Fibroblast of lung (primary cell): Measurements from ENCODE around the gene PLCD4. TPM values are rescaled to one million over a fixed set of nuclear protein-coding genes. Genes with fewer than 3 reads are reported as not detected.

Experiments used
- DNase-seq, 2 donors: peaks; one replicate each; pipeline versions ENCODE4 v3.0.0 to v3.0.0-alpha.2; 2010; ENCODE audit warnings: low read depth in 2 of 2
- H2AFZ ChIP-seq: 2 replicates; pipeline ENCODE4 v1.5.1; 2012; ENCODE audit warnings: low read length, control low read depth, inconsistent platforms
- H3K27ac ChIP-seq: 2 replicates; pipeline ENCODE4 v1.5.1; 2011; ENCODE audit warnings: low read length, control low read depth; ENCODE audit not compliant: insufficient read depth
- H3K27me3 ChIP-seq: 2 replicates; pipeline ENCODE4 v1.5.1; 2011; ENCODE audit warnings: mild to moderate bottlenecking, low read length; ENCODE audit not compliant: control insufficient read depth, insufficient read depth
- H3K36me3 ChIP-seq: 2 replicates; pipeline ENCODE4 v1.5.1; 2011; ENCODE audit warnings: low read length; ENCODE audit not compliant: control insufficient read depth, insufficient read depth
- H3K4me1 ChIP-seq: 2 replicates; pipeline ENCODE4 v1.5.1; 2011; ENCODE audit warnings: low read length; ENCODE audit not compliant: control insufficient read depth, insufficient read depth; ENCODE audit errors: extremely low read depth
- H3K4me2 ChIP-seq: 2 replicates; pipeline ENCODE4 v1.5.1; 2011; ENCODE audit warnings: low read length, control low read depth; ENCODE audit not compliant: insufficient read depth; ENCODE audit errors: extremely low read depth
- H3K4me3 ChIP-seq, 4 experiments: fragments of 200-600 bp in 1 of 4; sonication (generic) in 1 of 4; replicated peaks in 1 of 4; 2 replicates each; pipeline ENCODE4 v1.5.1; 2011 to 2016; ENCODE audit warnings: low read length in 4 of 4, low read depth in 3 of 4, mild to moderate bottlenecking in 3 of 4, control low read depth in 2 of 4, inconsistent platforms in 1 of 4, mixed read lengths in 1 of 4; ENCODE audit not compliant: insufficient read depth in 1 of 4; ENCODE audit errors: control extremely low read depth in 1 of 4
- H3K79me2 ChIP-seq: 2 replicates; pipeline ENCODE4 v1.5.1; 2012; ENCODE audit warnings: mild to moderate bottlenecking, low read length, inconsistent platforms; ENCODE audit not compliant: control insufficient read depth, insufficient read depth
- H3K9ac ChIP-seq: 2 replicates; pipeline ENCODE4 v1.5.1; 2011; ENCODE audit warnings: mild to moderate bottlenecking, low read length, control low read depth; ENCODE audit not compliant: insufficient read depth
- H3K9me3 ChIP-seq: 2 replicates; pipeline ENCODE4 v1.5.1; 2012; ENCODE audit warnings: low read depth, low read length; ENCODE audit not compliant: control insufficient read depth, insufficient read depth
- H4K20me1 ChIP-seq: 2 replicates; pipeline ENCODE4 v1.5.1; 2011; ENCODE audit warnings: low read length; ENCODE audit not compliant: control insufficient read depth, insufficient read depth; ENCODE audit errors: extremely low read depth
- CTCF ChIP-seq, 2 donors: IDR thresholded peaks in 1 of 2; conservative IDR thresholded peaks in 1 of 2; 1 replicate in 1 of 2; 2 replicates in 1 of 2; pipeline ENCODE4 v1.5.1; 2011 to 2012; ENCODE audit warnings: low read length in 2 of 2, control low read depth in 1 of 2, inconsistent platforms in 1 of 2, low read depth in 1 of 2, mild to moderate bottlenecking in 1 of 2
- EZH2 ChIP-seq: IDR thresholded peaks from 2 replicates; pipeline ENCODE4 v1.5.1; 2012; ENCODE audit warnings: low read length, control low read depth, mild to moderate bottlenecking; ENCODE audit errors: missing control alignments
- polyA plus RNA-seq, 2 donors: library from polyadenylated mRNA; depleted of rRNA in 1 of 2; stranded (reverse) in 1 of 2; unstranded in 1 of 2; fragments of >200 nt; gene quantifications; 2 replicates each; pipeline ENCODE4 v1.2.1, GENCODE V29; 2011 to 2012; ENCODE audit warnings: missing spikeins in 1 of 2
- total RNA-seq: library from RNA; depleted of rRNA; stranded (reverse); fragments of >200 nt; gene quantifications from 2 replicates; pipeline ENCODE4 v1.2.1, GENCODE V29; 2014

PLCD4 gene
- total and polyA plus RNA-seq, 2 donors (not counting 1 experiment from before 2014, with no cell fraction given), result 5.8 to 10.7 TPM

- H3K27me3 ChIP-seq, result no peaks in the 10 kb centered on the region
- H3K4me3 ChIP-seq, result no peak overlapping the region
- H3K9ac ChIP-seq, result no peak overlapping the region
- TF ChIP-seq EZH2 (no peak), CTCF (conservative IDR thresholded peaks at IDR 0.05 in 1 of 2, IDR thresholded peaks at IDR 0.05 in 1 of 2; ENCODE audit: low read depth in 1 of 2, low read length in 2 of 2) (no peak)
- H3K36me3 ChIP-seq, result no peaks in the 10 kb centered on the region
- DNase-seq, result no peak
- no peak overlapping the region for H3K27ac ChIP-seq
- H3K4me2 ChIP-seq, result no peak overlapping the region
- H3K9me3 ChIP-seq, result no peaks in the 10 kb centered on the region
- no peaks in the 10 kb centered on the region for H3K4me1 ChIP-seq
- no peaks in the 10 kb centered on the region for H4K20me1 ChIP-seq
- H2AFZ ChIP-seq, result no peak overlapping the region
- H3K79me2 ChIP-seq, result peaks cover 45% of the 10 kb centered on the region
Observed at GRCh38 chr2:218564056-218564455, 43.6 kb upstream of the PLCD4 start.

GRCh38 chr2:218566296-218566695 is 41.4 kb upstream of the PLCD4 start:
- H3K4me1 ChIP-seq, result peaks cover 3% of the 10 kb centered on the region
- no peak overlapping the region for H2AFZ ChIP-seq
- H3K36me3 ChIP-seq, result no peaks in the 10 kb centered on the region
- H3K4me3 ChIP-seq, result no peak overlapping the region
- no peaks in the 10 kb centered on the region for H4K20me1 ChIP-seq
- TF ChIP-seq EZH2 (no peak), CTCF (conservative IDR thresholded peaks at IDR 0.05 in 1 of 2, IDR thresholded peaks at IDR 0.05 in 1 of 2; ENCODE audit: low read depth in 1 of 2, low read length in 2 of 2) (no peak)
- peak overlapping the region; percentile 65 for H3K4me2 ChIP-seq
- no peaks in the 10 kb centered on the region for H3K9me3 ChIP-seq
- no peak overlapping the region for H3K27ac ChIP-seq
- no peak for DNase-seq
- peaks cover 67% of the 10 kb centered on the region for H3K79me2 ChIP-seq
- H3K9ac ChIP-seq, result no peak overlapping the region
- H3K27me3 ChIP-seq, result no peaks in the 10 kb centered on the region

- no peaks in the 10 kb centered on the region for H4K20me1 ChIP-seq
- no peaks in the 10 kb centered on the region for H3K36me3 ChIP-seq
- peak in 1 of 2 donors; percentile 3 for DNase-seq
- peak overlapping the region; percentile 96 for H3K27ac ChIP-seq
- H3K79me2 ChIP-seq, result peaks cover 82% of the 10 kb centered on the region
- H2AFZ ChIP-seq, result peak overlapping the region; percentile 81
- no peaks in the 10 kb centered on the region for H3K9me3 ChIP-seq
- peak overlapping the region; percentile 92 for H3K9ac ChIP-seq
- H3K4me1 ChIP-seq, result peaks cover 3% of the 10 kb centered on the region
- H3K27me3 ChIP-seq, result no peaks in the 10 kb centered on the region
- peak overlapping the region; percentile 80 to 96 (median 88) for H3K4me3 ChIP-seq
- H3K4me2 ChIP-seq, result peak overlapping the region; percentile 94
- no peak for TF ChIP-seq CTCF (conservative IDR thresholded peaks at IDR 0.05 in 1 of 2, IDR thresholded peaks at IDR 0.05 in 1 of 2; ENCODE audit: low read depth in 1 of 2, low read length in 2 of 2)
- TF ChIP-seq EZH2, result no peak
Observed at GRCh38 chr2:218567797-218568189, 39.9 kb upstream of the PLCD4 start.
